WTC11 (cell line): ENCODE measurements around the gene ERBB4. TPM values are rescaled to one million over a fixed set of nuclear protein-coding genes. Genes with fewer than 3 reads are reported as not detected.
A peak's percentile ranks its signal among the peaks of the same experiment; 100 is the strongest.

Experiments used
- ATAC-seq: fragments of 200-7000 bp; cut with Tn5 transposase; 2 replicates; pipeline ENCODE4 v1.10.0; 2021; ENCODE audit warnings: mild to moderate bottlenecking, moderate library complexity
- CTCF ChIA-PET: fragments of 300-600 bp; sonication (Branson Sonifier 250); formaldehyde crosslinking; loops from one replicate; lab custom pipeline; 2021; ENCODE audit warnings: antibody characterized with exemption; lab: Charles Lee
- POLR2A ChIA-PET: fragments of 350-600 bp; sonication (Branson Sonifier 250); formaldehyde crosslinking; loops from one replicate; lab custom pipeline; 2021; ENCODE audit warnings: antibody characterized with exemption; lab: Charles Lee
- DNase-seq: peaks from one replicate; pipeline ENCODE4 v3.0.0; 2021; ENCODE audit warnings: low spot score
- H3K27ac Mint-ChIP-seq: 2 replicates; pipeline ENCODE4 v1.8.0; 2021; ENCODE audit warnings: mixed read lengths
- H3K27me3 Mint-ChIP-seq: 2 replicates; pipeline ENCODE4 v1.8.0; 2021; ENCODE audit warnings: low read depth, mild to moderate bottlenecking, moderate library complexity, mixed read lengths
- H3K36me3 Mint-ChIP-seq: 2 replicates; pipeline ENCODE4 v1.8.0; 2021; ENCODE audit warnings: mixed read lengths
- H3K4me1 Mint-ChIP-seq: 2 replicates; pipeline ENCODE4 v1.8.0; 2022; ENCODE audit warnings: mixed read lengths
- H3K4me3 Mint-ChIP-seq: 2 replicates; pipeline ENCODE4 v1.8.0; 2021; ENCODE audit warnings: mild to moderate bottlenecking, moderate library complexity, mixed read lengths
- H3K9me3 Mint-ChIP-seq: 2 replicates; pipeline ENCODE4 v1.8.0; 2021; ENCODE audit warnings: mixed read lengths
- GTF2I ChIP-seq: fragments of 250-450 bp; sonication (Bioruptor Pico); conservative IDR thresholded peaks from 2 replicates; pipeline ENCODE4 v1.4.0; 2021; ENCODE audit warnings: mild to moderate bottlenecking
- IRF2 ChIP-seq: sonication (generic); formaldehyde crosslinking; IDR thresholded peaks from 2 replicates; pipeline ENCODE4 v1.8.0; 2022; ENCODE audit warnings: low read depth, missing genetic modification reagents, borderline replicate concordance
- JAZF1 ChIP-seq: fragments of 250-450 bp; sonication (Bioruptor Pico); IDR thresholded peaks from 2 replicates; pipeline ENCODE4 v1.9.0; 2021; ENCODE audit warnings: moderate library complexity, mild to moderate bottlenecking, inconsistent platforms
- MXD4 ChIP-seq: fragments of 250-450 bp; sonication (Bioruptor Pico); IDR thresholded peaks from 2 replicates; pipeline ENCODE4 v1.8.0; 2021; ENCODE audit warnings: mild to moderate bottlenecking, moderate library complexity, borderline replicate concordance
- PRRX2 ChIP-seq: fragments of 250-450 bp; sonication (Bioruptor Pico); IDR thresholded peaks from 2 replicates; pipeline ENCODE4 v1.8.0; 2021; ENCODE audit warnings: mild to moderate bottlenecking
- RORB ChIP-seq: fragments of 250-450 bp; sonication (Bioruptor Pico); IDR thresholded peaks from 2 replicates; pipeline ENCODE4 v1.9.0; 2021; ENCODE audit warnings: mild to moderate bottlenecking
- SMAD4 ChIP-seq: sonication (generic); formaldehyde crosslinking; IDR thresholded peaks from 2 replicates; pipeline ENCODE4 v1.8.0; 2022; ENCODE audit warnings: mild to moderate bottlenecking, missing genetic modification reagents
- SOX15 ChIP-seq: fragments of 250-450 bp; sonication (Bioruptor Pico); IDR thresholded peaks from 2 replicates; pipeline ENCODE4 v1.9.0; 2021; ENCODE audit warnings: mild to moderate bottlenecking
- ZNF121 ChIP-seq: sonication (generic); formaldehyde crosslinking; IDR thresholded peaks from 2 replicates; pipeline ENCODE4 v1.8.0; 2023; ENCODE audit warnings: missing genetic modification reagents
- ZNF138 ChIP-seq: sonication (generic); formaldehyde crosslinking; conservative IDR thresholded peaks from 2 replicates; pipeline ENCODE4 v1.8.1; 2022; ENCODE audit warnings: mild to moderate bottlenecking, moderate library complexity, missing genetic modification reagents
- ZNF232 ChIP-seq: sonication (generic); formaldehyde crosslinking; IDR thresholded peaks from 2 replicates; pipeline ENCODE4 v1.8.0; 2022; ENCODE audit warnings: mild to moderate bottlenecking, missing genetic modification reagents
- ZNF263 ChIP-seq: sonication (generic); formaldehyde crosslinking; IDR thresholded peaks from 2 replicates; pipeline ENCODE4 v1.8.1; 2022; ENCODE audit warnings: low read depth, mild to moderate bottlenecking, moderate library complexity, missing genetic modification reagents
- ZNF317 ChIP-seq: sonication (generic); formaldehyde crosslinking; IDR thresholded peaks from 2 replicates; pipeline ENCODE4 v1.8.1; 2023; ENCODE audit warnings: low read depth, mild to moderate bottlenecking, moderate library complexity, missing genetic modification reagents, borderline replicate concordance
- ZNF396 ChIP-seq: fragments of 250-450 bp; sonication (Bioruptor Pico); IDR thresholded peaks from 2 replicates; pipeline ENCODE4 v1.8.0; 2021; ENCODE audit warnings: mild to moderate bottlenecking, moderate library complexity, borderline replicate concordance
- total RNA-seq: library from RNA; stranded (reverse); gene quantifications from 3 replicates; pipeline ENCODE4 v1.2.3, GENCODE V29; 2021
- TF ChIP-seq, protein P1 (sequence below): sonication (generic); formaldehyde crosslinking; IDR thresholded peaks from 2 replicates; pipeline ENCODE4 v1.8.1; 2023; ENCODE audit warnings: mild to moderate bottlenecking, missing genetic modification reagents
- TF ChIP-seq, protein P2 (sequence below): sonication (generic); formaldehyde crosslinking; IDR thresholded peaks from 2 replicates; pipeline ENCODE4 v1.8.0; 2022; ENCODE audit warnings: mild to moderate bottlenecking, missing genetic modification reagents
- TF ChIP-seq, protein P3 (sequence below): fragments of 200-600 bp; IDR thresholded peaks from 2 replicates; pipeline ENCODE4 v1.8.0; 2022; ENCODE audit warnings: antibody characterized with exemption
- TF ChIP-seq, protein P4 (sequence below): fragments of 250-450 bp; sonication (Bioruptor Pico); conservative IDR thresholded peaks from 2 replicates; pipeline ENCODE4 v1.9.0; 2021; ENCODE audit warnings: mild to moderate bottlenecking
- TF ChIP-seq, protein P5 (sequence below): sonication (generic); formaldehyde crosslinking; IDR thresholded peaks from 2 replicates; pipeline ENCODE4 v1.8.0; 2022; ENCODE audit warnings: mild to moderate bottlenecking, missing genetic modification reagents
- TF ChIP-seq, protein P6 (sequence below): sonication (generic); formaldehyde crosslinking; IDR thresholded peaks from 2 replicates; pipeline ENCODE4 v1.8.1; 2023; ENCODE audit warnings: mild to moderate bottlenecking, missing genetic modification reagents
- TF ChIP-seq, protein P7 (sequence below): sonication (generic); formaldehyde crosslinking; IDR thresholded peaks from 2 replicates; pipeline ENCODE4 v1.8.0; 2023; ENCODE audit warnings: missing genetic modification reagents, mild to moderate bottlenecking, borderline replicate concordance

The ERBB4 gene
- total RNA-seq, 1 experiment from 2014 or later, result 1.6 TPM

DNA sequence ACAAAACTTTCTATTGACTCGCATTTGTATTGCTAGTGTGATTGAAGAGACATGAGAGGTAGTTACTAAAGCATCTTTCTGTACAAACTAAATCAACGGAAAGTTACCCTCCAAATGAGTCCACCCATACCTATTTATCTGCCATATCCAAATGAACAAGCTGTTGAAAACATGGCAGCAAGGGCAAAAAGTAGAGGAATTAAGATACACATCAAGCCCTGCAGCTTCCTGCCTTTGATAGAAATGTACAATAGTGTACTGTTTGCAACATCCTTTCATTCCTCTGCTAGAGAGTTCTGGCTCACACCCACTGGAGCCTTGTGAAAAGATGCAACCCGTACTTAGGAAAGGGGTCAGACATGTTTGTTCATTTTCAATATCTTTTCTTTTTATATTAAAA lies 122.5 kb downstream of the ERBB4 start:
- Mint-ChIP-seq H3K4me3 (no peak overlapping the region), H3K36me3 (no peaks in the 10 kb centered on the region), H3K27ac (no peak overlapping the region), H3K9me3 (peaks cover 7% of the 10 kb centered on the region), H3K4me1 (no peaks in the 10 kb centered on the region), H3K27me3 (no peaks in the 10 kb centered on the region)
- DNase-seq, result no peak
- POLR2A ChIA-PET, result no interaction called here
- no peak for ATAC-seq
- TF ChIP-seq ZNF121 (CRISPR knock-in tag) (no peak), ZNF317 (CRISPR knock-in tag) (no peak), IRF2 (CRISPR knock-in tag) (no peak), MXD4 (CRISPR knock-in tag) (no peak), GTF2I (no peak), SOX15 (CRISPR knock-in tag) (no peak), ZNF263 (CRISPR knock-in tag) (no peak), JAZF1 (CRISPR knock-in tag) (no peak), ZNF232 (CRISPR knock-in tag) (no peak), PRRX2 (CRISPR knock-in tag) (no peak)
- TF ChIP-seq, protein P1, sequence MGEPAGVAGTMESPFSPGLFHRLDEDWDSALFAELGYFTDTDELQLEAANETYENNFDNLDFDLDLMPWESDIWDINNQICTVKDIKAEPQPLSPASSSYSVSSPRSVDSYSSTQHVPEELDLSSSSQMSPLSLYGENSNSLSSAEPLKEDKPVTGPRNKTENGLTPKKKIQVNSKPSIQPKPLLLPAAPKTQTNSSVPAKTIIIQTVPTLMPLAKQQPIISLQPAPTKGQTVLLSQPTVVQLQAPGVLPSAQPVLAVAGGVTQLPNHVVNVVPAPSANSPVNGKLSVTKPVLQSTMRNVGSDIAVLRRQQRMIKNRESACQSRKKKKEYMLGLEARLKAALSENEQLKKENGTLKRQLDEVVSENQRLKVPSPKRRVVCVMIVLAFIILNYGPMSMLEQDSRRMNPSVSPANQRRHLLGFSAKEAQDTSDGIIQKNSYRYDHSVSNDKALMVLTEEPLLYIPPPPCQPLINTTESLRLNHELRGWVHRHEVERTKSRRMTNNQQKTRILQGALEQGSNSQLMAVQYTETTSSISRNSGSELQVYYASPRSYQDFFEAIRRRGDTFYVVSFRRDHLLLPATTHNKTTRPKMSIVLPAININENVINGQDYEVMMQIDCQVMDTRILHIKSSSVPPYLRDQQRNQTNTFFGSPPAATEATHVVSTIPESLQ (CRISPR knock-in tag), result no peak
- TF ChIP-seq, protein P2, sequence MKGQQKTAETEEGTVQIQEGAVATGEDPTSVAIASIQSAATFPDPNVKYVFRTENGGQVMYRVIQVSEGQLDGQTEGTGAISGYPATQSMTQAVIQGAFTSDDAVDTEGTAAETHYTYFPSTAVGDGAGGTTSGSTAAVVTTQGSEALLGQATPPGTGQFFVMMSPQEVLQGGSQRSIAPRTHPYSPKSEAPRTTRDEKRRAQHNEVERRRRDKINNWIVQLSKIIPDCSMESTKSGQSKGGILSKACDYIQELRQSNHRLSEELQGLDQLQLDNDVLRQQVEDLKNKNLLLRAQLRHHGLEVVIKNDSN (CRISPR knock-in tag), result no peak
- CTCF ChIA-PET, result no interaction called here

DNA sequence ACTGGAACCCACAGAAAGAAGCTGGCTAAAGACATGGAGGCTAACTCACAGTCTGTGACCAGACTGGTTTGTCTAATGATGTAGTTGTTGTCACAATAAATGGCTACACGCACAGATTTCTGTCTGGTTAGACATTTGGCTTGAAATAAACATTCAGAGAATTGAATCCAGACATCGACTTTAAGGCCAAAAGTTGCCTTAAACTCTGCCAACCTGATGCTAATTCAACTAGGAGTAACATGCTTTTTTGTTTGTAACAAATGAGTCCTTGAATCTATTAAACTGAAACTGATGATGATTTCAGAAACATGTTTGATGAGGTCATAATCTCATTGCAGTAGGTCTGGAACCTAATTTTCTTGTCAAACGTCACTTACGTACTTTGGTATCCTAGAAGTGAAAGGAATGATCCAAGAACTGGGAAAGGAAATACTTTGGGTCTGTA lies 123.8 kb downstream of the ERBB4 start:
- Mint-ChIP-seq H3K27ac (peak overlapping the region; percentile 32; the same call in 1 of the 2 replicates), H3K27me3 (no peaks in the 10 kb centered on the region), H3K9me3 (peaks cover 7% of the 10 kb centered on the region), H3K4me1 (no peaks in the 10 kb centered on the region), H3K4me3 (no peak overlapping the region), H3K36me3 (no peaks in the 10 kb centered on the region)
- DNase-seq (no peak), ATAC-seq (no peak)
- POLR2A ChIA-PET, result no interaction called here
- TF ChIP-seq ZNF138 (CRISPR knock-in tag) (no peak), RORB (CRISPR knock-in tag) (no peak), SMAD4 (no peak), ZNF317 (CRISPR knock-in tag) (no peak), ZNF396 (CRISPR knock-in tag) (no peak)
- TF ChIP-seq, protein P3, sequence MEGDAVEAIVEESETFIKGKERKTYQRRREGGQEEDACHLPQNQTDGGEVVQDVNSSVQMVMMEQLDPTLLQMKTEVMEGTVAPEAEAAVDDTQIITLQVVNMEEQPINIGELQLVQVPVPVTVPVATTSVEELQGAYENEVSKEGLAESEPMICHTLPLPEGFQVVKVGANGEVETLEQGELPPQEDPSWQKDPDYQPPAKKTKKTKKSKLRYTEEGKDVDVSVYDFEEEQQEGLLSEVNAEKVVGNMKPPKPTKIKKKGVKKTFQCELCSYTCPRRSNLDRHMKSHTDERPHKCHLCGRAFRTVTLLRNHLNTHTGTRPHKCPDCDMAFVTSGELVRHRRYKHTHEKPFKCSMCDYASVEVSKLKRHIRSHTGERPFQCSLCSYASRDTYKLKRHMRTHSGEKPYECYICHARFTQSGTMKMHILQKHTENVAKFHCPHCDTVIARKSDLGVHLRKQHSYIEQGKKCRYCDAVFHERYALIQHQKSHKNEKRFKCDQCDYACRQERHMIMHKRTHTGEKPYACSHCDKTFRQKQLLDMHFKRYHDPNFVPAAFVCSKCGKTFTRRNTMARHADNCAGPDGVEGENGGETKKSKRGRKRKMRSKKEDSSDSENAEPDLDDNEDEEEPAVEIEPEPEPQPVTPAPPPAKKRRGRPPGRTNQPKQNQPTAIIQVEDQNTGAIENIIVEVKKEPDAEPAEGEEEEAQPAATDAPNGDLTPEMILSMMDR, result no peak
- TF ChIP-seq, protein P4, sequence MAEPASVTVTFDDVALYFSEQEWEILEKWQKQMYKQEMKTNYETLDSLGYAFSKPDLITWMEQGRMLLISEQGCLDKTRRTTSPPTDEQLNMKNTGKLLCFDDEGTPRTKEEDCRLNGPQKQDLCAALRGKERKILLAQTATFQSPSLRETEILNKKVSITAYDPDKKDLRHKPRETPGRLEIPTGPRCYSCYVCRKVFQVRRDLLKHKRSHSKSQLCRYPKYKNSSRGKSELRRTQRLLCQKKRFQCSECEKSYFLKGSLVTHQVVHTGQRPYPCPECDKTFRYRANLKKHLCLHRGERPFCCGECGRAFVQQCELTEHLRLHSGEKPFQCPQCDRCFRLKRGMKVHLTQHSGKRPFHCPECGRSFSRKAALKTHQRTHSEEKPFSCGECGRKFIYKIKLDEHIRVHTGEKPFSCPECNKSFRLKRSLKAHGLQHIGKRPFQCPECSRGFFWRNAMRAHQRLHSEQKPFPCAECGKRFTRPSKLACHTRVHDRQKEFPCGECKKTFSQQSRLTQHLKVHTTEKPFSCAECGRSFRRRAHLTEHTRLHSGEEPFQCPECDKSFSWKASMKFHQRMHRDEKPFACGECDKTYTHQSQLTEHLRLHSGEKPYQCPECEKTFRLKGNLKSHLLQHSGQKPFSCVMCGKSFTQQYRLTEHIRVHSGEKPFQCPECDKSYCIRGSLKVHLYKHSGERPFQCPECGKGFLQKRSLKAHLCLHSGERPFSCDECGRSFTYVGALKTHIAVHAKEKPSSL (CRISPR knock-in tag), result no peak
- TF ChIP-seq, protein P5, sequence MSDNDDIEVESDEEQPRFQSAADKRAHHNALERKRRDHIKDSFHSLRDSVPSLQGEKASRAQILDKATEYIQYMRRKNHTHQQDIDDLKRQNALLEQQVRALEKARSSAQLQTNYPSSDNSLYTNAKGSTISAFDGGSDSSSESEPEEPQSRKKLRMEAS (CRISPR knock-in tag), result no peak
- TF ChIP-seq, protein P6, sequence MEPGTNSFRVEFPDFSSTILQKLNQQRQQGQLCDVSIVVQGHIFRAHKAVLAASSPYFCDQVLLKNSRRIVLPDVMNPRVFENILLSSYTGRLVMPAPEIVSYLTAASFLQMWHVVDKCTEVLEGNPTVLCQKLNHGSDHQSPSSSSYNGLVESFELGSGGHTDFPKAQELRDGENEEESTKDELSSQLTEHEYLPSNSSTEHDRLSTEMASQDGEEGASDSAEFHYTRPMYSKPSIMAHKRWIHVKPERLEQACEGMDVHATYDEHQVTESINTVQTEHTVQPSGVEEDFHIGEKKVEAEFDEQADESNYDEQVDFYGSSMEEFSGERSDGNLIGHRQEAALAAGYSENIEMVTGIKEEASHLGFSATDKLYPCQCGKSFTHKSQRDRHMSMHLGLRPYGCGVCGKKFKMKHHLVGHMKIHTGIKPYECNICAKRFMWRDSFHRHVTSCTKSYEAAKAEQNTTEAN (CRISPR knock-in tag), result no peak
- TF ChIP-seq, protein P7, sequence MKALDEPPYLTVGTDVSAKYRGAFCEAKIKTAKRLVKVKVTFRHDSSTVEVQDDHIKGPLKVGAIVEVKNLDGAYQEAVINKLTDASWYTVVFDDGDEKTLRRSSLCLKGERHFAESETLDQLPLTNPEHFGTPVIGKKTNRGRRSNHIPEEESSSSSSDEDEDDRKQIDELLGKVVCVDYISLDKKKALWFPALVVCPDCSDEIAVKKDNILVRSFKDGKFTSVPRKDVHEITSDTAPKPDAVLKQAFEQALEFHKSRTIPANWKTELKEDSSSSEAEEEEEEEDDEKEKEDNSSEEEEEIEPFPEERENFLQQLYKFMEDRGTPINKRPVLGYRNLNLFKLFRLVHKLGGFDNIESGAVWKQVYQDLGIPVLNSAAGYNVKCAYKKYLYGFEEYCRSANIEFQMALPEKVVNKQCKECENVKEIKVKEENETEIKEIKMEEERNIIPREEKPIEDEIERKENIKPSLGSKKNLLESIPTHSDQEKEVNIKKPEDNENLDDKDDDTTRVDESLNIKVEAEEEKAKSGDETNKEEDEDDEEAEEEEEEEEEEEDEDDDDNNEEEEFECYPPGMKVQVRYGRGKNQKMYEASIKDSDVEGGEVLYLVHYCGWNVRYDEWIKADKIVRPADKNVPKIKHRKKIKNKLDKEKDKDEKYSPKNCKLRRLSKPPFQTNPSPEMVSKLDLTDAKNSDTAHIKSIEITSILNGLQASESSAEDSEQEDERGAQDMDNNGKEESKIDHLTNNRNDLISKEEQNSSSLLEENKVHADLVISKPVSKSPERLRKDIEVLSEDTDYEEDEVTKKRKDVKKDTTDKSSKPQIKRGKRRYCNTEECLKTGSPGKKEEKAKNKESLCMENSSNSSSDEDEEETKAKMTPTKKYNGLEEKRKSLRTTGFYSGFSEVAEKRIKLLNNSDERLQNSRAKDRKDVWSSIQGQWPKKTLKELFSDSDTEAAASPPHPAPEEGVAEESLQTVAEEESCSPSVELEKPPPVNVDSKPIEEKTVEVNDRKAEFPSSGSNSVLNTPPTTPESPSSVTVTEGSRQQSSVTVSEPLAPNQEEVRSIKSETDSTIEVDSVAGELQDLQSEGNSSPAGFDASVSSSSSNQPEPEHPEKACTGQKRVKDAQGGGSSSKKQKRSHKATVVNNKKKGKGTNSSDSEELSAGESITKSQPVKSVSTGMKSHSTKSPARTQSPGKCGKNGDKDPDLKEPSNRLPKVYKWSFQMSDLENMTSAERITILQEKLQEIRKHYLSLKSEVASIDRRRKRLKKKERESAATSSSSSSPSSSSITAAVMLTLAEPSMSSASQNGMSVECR (CRISPR knock-in tag), result no peak
- CTCF ChIA-PET, result no interaction called here
